GM18861 (cell line): Measurements from ENCODE around the gene RGL3.
"Not testable (repeated sequence)": the region's sequence is repeated elsewhere in the genome, so short reads cannot be mapped to it uniquely, and the experiment has no call there.

Experiments
- ATAC-seq: cut with Tn5 transposase; IDR thresholded peaks from one replicate; pipeline ENCODE4 v1.9.1; 2021; ENCODE audit not compliant: unreplicated experiment

RGL3 gene, protein sequence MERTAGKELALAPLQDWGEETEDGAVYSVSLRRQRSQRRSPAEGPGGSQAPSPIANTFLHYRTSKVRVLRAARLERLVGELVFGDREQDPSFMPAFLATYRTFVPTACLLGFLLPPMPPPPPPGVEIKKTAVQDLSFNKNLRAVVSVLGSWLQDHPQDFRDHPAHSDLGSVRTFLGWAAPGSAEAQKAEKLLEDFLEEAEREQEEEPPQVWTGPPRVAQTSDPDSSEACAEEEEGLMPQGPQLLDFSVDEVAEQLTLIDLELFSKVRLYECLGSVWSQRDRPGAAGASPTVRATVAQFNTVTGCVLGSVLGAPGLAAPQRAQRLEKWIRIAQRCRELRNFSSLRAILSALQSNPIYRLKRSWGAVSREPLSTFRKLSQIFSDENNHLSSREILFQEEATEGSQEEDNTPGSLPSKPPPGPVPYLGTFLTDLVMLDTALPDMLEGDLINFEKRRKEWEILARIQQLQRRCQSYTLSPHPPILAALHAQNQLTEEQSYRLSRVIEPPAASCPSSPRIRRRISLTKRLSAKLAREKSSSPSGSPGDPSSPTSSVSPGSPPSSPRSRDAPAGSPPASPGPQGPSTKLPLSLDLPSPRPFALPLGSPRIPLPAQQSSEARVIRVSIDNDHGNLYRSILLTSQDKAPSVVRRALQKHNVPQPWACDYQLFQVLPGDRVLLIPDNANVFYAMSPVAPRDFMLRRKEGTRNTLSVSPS

DNA sequence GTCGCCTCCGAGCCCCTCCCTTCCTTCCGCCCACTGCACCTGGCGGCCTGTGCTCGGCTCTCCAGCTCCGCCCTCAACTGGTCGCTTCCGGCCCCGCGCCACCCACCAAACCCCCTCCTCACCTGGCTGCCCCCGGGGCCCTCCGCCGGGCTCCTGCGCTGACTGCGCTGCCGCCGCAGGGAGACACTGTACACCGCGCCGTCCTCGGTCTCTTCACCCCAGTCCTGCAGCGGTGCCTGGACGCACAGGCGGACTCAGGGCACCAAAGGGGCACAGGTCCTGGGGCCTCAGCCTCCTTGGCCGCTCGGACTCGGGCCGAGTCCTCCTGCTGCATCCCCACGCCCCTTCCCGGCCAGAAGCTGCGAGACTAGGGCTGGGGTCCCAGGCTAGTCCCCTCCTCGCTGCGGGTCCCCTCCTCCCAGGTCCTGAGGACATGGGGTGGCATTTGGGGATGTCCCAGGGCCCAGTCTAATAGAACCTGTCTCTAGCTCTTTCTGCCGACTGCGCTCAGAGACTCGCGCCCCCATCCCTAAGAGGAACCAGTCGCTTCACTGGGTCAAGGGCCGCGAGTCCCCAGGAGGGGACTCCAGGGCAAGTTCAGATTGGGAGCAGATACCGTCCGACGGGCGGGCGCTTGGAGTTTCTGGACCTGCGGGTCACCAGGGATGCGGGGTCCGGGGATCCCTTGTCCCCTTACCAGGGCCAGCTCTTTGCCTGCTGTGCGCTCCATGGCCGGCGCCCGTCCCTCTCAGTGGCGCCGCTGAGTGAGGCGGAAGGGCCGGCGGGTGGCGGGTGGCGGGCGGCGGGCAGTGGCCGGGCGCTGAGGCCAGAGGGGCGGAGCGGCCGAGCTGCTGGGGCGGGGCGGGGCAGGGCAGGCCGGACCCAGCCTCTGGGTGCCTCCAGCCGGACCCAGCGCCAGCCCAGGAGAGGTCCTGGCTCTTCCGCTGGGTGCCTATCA, at the start of gene RGL3:
RGL3 (minus strand) TSS at position 766 of the 958 bp plus-strand sequence; CDS start at position 730, 36 bp downstream.
- no peak for ATAC-seq

DNA sequence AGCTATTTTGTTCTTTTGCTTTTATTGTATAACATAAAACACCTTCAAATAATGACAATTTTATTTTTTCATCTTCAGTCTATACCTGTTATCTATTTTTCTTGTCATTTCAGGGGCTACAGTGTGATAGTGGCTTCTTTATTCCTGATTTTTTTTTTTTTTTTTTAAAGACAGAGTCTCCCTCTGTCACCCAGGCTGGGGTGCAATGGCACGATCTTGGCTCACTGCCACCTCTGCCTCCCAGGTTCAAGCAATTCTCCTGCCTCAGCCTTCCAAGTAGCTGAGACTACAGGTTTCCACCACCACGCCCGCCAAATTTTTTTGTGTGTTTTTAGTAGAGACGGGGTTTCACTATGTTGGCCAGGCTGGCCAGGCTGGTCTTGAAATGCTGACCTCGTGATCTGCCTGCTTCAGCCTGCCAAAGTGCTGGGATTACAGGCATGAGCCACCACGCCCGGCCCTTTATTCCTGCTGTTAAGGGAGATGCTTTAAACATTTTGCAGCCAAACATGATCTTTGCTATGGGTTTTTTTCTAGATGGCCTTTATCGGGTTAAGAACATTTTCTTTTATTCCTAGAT, 49.2 kb upstream of the RGL3 start:
- ATAC-seq, result not testable (repeated sequence)

DNA sequence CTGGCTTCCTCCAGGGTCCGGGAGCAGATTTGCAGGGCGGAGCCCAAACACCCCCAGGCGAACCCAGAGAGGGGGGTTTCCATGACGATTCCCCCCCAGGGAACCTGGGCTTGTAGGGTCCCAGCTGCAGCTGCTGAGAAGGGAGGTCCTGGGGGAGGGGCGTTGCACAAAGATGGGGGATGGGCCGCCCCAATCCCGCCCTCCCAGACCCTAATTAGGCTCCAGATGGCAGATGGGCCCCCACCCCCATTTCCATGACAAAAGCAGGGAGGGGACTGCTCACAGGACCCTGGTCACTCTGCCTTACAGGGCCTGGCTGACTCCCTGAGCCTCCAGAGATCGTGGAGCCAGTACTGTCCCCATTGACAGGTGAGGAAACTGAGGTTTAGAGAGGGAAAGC, 46.5 kb upstream of the RGL3 start:
- no peak for ATAC-seq

DNA sequence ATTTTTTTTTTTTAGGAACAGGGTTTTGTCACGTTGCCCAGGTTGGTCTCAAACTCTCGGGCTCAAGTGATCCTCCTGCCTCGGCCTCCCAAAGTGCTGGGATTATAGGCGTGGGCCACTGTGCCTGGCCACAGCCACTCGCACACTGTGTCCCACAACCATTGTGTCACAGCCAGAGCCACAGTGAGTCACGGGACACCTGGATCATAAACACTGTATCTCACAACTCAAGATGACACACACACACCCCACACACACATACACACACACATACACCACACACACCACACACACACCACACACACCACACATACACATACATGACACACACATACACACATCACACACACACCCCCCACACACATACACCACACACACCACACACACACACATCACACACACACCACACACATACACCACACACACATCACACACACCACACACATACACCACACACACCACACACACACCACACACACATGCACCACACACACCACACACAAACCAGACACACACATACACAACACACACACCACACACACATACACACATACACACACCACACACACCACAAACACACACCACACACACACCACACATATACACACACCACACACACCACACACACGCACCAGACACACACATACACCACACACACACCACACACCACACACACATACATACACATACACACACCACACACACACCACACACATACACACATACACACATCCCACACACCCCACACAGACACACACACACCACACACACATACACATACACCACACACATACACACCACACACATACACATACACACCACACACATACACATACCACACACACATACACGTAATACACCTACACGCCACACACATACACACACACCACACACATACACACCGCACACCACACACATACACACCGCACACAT, 45.5 kb upstream of the RGL3 start:
- no peak for ATAC-seq

DNA sequence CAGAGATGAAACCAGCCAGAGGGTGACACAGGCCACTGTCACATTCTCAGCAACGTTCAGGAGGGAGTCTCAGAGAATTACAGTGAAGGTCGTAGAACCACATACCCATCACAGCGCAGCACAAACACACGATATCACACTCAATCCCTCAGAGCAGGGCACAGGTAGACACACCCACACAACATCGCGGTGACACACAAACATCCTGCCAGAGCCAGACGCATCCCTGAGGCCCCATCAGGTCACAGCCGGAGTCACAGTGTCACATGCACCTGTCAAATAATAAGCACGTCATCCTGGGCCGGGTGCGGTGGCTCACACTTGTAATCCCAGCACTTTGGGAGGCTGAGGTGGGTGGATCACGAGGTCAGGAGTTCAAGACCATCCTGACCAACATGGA, 44.3 kb upstream of the RGL3 start:
- ATAC-seq, result no peak

DNA sequence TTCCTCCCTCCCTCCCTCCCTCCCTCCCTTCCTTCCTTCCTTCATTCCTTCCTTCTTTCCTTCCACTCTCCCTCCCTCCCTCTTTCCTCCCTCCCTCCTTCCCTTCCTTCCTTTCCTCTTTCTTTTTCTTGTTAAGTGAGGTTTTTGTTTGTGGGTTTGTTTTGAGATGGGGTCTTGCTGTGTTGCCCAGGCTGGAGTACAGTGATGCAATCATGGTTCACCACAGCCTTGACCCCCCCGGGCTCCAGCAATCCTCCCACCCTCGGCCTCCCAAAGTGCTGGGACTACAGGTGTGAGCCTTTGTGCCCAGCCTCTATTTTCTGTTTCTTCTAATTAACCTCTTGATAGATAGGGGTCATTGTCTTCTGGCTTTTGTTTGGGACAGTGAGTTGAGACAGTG, 42.3 kb upstream of the RGL3 start:
- no peak for ATAC-seq

DNA sequence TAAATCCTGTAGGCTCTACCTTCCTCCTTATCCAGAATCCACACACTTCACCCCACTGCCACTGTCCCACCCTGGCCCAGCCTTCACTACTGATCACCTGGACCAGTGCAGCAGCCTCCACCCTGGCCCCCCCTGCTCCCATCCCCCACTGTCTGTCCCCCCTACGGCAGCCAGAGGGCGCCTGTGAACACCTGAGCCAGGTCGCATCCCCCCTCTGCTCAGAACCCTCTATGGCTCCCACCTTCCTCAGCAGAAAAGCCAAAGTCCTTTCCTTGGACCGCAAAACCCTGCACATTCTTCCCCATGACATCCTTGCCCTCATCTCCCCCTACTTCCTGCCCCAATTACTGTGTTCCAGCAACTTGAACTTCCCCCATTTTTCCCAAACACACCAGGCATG, 41.1 kb upstream of the RGL3 start:
- ATAC-seq, result no peak

DNA sequence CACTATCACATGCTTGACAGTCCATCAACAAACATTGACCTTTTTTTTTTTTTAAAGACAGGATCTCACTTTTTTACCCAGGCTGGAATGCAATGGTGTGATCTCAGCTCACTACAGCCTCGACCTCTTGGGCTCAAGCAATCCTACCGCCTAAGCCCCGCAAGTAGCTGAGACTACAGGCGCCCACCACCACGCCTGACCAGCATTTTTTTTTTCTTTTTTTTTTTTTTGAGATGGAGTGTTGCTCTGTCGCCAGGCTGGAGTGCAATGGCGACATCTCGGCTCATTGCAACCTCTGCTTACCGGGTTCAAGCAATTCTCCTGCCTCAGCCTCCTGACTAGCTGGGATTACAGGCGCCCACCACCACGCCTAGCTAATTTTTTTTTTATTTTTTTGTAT, 39.8 kb upstream of the RGL3 start:
- ATAC-seq, result not testable (repeated sequence)

DNA sequence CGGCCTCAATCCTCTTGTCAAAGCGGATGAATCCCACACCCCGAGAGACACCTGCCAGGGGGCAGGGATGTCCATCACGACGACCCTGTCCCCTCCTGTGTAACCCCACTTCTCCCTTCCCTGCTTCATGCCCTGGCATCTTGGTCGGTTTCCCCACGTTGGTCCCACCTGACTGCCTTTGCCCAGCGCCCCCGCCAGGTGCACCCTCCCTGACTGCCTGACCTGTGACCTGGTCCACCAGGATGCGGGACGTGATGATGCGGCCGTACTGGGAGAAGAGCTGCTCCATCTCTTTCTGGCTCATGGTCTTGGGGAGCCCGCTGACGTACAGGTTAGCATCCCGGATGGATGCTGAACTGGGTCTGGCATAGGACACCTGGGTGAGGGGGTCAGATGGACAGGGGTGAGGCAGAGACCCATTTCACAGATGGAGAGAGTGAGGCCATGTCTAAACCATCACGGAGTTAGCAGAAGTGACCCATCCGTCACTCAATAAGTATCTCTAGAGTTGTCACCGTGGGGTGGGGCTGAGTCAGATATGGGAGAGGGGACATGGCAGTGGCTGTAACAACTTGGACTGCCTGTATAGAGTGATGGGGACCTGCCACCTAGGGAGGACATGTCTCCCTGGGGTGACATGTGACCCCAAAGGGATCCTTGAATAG, 39.3 kb upstream of the RGL3 start:
- ATAC-seq, result no peak

DNA sequence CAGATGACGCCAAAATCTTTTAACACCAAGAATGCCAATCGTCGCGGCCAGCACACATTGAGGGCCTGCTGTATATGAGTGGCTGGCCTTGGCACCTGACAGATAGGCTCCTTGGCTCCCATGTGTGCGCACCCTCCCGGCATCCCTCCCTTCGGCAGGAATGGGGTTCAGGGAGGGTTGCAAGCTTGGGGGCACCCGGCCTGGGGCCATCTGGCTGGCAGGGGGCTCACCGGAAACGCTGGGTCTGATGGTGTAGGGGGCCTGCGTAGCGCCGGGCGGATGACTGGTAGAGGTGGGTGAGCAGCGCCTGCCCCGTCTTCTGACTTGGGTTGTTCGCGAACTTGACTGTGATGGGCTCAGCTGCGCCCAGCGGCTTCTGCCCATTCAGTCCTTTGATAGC, 38.7 kb upstream of the RGL3 start:
- ATAC-seq, result no peak

DNA sequence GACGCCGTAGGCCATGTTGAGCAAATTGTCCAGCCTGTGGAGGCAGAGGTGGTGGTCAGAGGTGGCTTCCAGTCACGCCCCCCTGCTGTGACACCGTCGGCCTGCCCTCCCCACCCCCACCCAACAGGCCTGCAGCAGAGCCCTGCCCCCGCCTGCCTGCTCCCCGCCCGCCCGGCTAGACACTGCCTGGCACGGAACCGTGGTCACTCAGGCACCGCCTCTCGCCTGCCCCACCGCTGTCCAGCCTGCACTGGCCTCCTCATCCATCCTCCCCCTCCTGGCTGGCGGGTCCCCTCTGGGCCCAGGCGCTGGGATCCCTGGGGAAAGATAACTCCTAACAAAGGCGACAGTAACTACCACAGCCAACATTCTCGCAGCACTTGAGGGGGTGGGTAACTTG, 38.0 kb upstream of the RGL3 start:
- ATAC-seq, result no peak

DNA sequence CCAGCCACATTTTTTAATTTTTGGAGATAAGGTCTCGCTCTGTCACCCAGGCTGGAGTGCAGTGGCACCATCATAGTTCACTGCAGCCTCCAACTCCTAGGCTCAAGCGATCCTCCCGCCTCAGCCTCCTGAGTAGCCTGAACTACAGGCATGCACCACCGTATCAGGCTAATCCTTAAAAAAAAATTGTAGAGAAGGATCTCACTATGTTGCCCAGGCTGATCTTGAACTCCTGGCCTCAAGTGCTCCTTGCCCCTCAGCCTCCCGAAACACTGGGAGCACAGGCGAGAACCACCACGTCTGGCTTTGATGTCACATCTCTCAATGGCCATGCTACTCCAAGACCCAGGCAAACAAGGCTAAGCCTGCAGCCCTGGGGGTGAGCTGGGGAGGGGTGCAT, 37.5 kb upstream of the RGL3 start:
- ATAC-seq, result no peak

DNA sequence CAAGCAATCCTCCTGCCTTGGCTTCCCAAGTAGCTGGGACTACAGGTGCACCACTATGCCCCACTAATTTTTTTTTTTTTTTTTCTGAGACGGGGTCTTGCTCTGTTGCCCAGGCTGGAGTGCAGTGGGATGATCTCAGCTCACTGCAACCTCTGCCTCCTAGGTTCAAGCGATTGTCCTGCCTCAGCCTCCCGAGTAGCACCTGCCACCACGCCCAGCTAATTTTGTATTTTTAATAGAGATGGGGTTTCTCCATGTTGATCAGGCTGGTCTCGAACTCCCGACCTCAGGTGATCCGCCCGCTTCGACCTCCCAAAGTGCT, 36.1 kb upstream of the RGL3 start:
- not testable (repeated sequence) for ATAC-seq

DNA sequence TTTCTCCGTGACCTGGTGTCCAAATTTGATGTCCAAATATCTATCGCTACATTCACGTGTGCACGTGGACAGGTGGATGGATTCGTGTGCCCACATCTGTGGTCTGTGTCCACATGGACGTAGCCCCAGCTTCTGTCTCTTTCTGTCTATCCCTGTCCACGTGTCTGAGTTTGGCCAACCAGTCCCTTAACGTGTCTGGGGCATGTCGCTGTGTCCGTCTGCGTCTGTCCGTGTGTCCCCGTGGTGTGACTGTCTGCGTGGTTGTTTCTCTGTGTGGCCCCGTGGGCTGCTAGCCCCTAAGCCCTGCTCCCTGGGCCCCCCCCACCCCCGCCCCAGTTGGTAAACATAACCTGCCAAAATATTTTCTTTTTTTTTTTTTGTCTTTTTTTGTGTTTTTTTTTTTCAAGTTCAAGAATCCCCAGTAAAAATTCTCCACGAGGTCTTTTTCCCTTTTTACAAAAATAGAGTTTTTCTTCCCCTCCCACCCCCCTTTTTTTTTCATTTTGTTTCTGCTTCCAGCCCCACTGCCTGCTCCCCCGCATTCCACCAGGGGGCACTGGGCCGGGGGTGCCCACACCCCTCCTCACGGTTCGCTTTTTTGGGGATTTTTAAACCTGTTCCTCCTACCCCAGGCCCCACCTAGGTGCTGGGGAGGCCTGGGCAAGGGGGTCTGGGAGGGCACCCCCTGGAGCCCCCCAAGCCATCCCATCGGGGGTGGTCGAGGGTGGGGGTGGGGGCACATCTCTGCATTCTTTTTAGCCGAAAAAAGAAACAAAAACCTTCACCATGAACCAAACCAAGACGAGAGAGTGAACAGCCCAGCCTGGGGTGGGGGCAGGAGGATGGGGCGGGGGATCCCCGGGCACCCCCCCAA, 34.6 kb upstream of the RGL3 start:
- ATAC-seq, result no peak

DNA sequence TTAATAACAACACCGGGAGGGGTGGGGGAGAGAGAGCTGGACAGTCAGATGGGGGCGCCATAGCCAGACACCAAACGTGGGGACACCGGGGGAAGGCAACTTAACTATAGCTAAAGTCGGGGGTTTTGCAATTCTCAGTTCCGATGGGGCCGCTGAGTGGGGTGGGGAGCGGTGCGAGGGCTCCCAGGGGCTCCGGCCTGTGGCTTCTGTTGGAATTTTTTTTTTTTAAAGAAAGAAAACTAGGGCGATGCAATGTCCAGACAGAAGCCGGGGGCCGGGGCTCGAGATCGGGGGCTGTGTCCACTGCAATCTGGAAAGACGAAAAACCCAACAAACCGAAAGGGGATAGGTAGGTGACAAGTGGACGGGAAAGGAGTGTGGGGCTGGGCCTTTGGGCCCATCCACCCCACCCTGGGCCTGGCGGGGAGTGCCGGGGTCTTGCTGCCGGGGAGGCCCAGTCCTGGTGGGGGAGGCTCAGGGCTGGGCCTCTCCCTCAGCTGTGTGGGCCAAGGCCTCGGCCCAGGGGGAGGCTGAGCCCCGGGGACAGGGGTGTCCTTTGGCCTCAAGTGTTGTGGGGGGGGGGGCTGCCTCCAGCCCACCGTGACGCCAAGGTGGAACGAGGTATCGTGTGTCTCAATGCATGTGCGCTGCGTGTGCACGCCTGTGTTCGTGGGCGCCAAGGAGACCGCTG, 33.7 kb upstream of the RGL3 start:
- ATAC-seq, result no peak

DNA sequence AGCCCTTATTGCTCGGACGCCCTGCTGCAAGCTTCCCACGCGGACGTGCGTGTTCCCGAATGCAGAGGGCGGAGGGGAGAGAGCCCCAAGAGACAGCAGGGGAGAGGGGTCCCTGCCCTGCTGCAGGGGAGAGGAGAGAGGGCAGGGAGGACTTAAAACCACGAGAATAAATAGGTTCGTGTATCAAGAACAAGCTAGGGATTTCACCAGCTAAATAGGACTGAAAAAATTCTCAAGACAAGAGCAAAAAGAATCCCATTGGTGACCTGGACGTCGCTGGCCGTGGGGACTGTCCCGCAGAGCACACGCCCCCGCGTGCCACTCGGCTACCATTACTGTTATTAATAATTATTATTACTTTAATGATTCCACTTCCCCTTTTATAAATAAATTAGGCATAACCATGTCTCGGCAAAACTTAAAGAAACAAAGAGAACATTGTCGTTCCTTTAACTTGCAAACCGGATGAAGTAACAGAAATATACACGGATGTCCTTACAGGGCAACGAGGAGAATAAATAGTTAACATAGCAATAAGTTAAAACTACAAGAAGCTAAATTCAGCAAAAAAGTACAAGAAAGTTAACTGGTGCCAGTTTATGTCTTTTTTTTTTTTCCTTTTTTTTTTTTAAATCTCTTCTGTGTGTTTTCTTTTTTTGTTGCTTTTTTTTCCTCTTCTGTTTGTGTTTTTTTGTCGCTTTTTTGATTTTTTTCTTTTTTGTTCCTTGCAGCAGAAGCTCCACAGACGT, 32.9 kb upstream of the RGL3 start:
- no peak for ATAC-seq

DNA sequence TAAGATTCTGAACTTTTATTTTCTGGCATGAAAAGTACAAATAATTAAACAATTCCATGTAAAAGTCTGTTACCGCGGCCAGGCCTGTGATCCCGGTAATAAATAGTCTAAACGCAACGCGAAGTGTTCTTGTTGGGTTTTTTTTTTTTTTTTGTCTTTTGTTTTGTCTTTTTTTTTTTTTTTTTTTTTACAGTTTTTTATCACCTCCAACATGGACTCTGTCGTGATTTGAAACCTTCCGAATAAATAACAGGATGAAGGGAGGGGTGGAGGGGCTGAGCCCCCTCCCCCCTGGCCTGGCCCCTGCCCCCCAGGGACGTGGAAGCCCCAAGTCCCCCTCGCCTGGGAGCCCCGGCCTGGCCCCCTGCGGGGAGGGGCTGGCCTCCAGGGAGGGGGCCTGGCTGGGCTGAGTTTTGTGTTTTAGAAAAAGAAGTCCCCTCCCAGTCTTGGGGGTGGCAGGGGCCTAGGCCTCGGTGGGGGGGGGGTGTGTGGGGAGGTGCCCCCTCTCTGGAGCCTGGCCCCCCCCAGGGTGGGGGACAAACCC, 32.3 kb upstream of the RGL3 start:
- no peak for ATAC-seq
